HG03045 (cell line): ENCODE data around the gene ZNF524.
"Not testable (repeated sequence)": the region's sequence is repeated elsewhere in the genome, so short reads cannot be mapped to it uniquely, and the experiment has no call there.

Source experiments
- ATAC-seq: cut with Tn5 transposase; IDR thresholded peaks from one replicate; pipeline ENCODE4 v1.9.1; 2021; ENCODE audit warnings: mild to moderate bottlenecking, moderate library complexity; ENCODE audit not compliant: unreplicated experiment

ZNF524 gene, protein sequence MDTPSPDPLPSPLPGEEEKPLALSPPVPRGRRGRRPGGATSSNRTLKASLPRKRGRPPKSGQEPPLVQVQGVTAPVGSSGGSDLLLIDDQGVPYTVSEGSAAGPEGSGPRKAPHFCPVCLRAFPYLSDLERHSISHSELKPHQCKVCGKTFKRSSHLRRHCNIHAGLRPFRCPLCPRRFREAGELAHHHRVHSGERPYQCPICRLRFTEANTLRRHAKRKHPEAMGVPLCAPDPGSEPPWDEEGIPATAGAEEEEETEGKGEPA

DNA sequence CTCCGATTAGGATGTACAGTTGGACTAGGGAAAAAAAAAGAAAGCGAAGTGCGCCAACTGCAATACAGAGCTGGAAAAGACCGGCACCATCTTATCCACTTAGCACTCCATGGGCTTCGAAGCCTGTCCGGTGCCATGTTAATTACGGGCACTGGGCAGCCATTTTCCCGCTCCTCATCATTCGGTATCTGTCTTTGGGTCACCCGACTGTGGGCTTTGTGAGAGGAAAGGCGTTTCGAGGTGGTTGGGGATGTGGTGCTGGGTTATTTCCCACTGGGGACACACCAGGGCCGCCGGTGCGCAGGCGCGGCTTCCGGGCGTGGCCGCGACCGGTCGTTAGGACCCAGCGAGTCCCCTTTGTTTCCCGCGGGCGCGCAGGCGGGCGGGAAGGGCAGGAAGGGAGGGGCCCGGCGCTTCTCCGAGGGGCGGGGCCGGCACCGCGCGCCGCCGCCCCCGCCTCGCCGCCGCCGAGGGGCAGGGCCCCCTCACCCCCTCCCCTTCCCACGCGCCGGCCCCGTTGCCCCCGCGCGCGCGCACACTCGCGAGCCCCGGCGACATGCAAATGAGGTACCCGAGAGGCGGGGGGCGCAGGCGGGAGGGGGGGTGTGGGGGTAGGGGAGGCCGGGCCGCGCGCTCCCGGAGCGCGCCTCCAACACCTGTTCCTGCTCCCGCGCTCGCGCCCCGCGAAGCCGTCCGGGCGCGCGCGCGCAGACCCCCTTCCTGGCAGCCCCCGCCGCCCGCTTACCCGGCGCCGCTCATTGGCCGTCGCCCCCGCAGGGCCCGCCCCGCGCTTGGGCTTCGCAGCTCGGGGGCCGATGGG, at the start of gene ZNF524:
Gene ZNF524, plus strand, starts transcription at position 447 of the 820 bp plus-strand sequence. CDS start 1,825 bp downstream, outside the sequence.
- peak; percentile 36 for ATAC-seq

DNA sequence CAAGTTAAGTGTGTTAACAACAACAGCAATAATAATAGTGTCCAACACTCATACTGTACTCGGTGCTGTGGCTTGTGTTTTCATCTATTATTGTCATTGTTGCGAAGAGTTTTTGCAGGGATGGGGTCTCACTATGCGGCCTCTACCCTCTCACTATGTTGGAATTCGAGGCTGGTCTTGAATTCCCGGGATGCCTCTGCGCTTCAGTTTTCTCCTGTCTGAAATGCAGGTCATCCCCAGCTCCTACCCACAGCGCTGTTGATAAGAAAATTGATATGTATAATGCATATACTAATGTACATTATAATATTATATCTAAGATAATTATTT, 49.8 kb upstream of the ZNF524 start:
- ATAC-seq = no peak

DNA sequence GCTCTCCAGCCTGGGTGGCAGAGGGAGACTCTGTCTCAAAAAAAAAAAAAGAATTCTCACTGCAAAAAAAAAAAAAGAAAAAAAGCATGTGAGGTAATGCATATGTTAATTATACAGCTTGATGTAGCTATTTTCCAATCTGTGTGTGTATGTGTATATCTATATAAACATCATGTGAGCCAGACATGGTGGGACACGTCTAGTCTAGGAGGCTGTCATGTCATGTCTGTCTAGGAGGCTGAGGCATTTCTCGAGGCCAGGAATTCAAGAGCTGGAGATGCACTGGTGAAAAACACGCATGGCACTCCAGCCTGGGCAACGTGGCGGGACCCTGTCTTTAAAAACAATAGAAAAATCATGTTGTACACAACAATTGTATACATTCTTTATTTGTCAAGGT, 47.9 kb upstream of the ZNF524 start:
- ATAC-seq = no peak

DNA sequence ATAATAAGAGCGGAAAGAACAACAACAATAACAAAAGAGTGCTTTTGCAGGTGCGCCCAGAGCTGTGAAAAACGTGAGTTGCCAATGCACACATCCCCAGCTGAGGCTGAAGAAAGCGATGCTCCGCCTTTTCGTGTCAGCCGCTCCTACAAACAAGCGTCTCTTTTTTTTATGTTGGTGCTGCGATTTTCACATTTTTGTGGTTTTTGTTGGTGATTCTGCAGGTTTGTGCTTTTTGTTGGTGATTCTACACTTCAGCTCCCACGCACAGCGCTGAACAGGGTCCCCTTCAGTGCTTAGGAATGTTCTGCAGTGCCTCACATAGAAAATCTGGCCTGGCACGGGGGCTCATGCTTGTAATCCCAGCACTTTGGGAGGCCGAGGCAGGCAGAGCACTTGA, 47.5 kb upstream of the ZNF524 start:
- no peak for ATAC-seq

DNA sequence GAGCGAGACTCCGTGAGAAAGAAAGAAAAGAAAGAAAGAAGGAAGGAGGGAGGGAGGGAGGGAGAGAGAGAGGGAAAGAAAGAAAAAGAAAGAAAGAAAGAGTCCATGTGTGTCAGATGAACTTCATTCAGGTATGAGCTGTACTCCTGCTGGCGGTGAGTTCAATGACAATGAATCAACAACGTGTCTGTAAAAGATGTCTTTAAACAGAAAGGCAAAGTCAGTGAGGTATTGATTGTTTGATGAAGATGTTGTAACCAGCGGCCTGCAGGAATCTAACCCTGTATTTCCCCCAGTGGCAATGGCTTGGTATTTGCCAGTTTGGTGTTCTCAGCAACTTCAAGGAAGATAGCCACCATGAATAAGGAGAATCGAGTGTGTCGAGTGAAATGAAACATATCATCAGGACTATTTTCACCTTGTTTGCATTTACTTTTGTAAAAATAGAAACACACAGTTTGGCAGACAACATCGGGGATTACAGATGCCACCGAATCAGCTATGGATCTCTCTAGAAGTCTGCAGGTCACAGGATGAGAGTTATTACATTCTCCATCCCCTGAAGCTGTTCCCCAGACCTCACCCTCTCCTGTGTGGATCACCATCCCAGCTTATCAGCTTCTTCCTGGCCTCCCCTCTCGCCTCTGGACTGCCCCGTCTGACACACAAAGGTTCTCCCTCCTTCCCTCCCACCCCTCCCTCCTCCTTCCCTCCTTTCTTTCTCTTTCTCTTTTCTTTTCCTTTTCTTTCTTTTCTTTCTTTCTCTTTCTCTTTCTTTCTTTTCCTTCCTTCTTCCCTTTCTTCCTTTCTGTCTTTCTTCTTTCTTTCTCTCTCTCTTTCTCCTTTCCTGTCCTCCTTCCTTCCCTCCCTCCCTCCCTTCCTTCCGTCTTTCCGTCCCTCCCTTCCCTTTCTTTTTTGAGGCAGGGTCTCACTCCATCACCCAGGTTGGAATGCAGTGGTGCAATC, 46.6 kb upstream of the ZNF524 start:
- no peak for ATAC-seq

DNA sequence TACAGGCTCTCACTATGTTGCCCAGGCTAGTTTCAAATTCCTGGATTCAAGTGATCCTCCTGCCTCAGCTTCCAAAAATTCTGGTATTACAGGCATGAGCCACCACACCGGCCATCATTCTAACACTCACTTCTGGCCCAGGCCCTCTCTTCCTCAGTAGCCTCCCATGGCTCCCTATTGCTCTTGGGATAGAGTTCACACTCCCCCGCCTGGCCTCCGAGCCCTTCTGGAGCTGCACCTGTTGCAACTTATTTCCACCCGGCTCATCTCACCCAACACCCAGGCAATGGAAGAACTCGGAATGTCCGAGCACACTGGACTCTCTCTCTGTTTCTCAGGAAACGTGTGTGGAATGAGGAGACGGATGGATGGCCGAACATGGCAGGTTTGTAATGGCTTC, 45.8 kb upstream of the ZNF524 start:
- no peak for ATAC-seq

DNA sequence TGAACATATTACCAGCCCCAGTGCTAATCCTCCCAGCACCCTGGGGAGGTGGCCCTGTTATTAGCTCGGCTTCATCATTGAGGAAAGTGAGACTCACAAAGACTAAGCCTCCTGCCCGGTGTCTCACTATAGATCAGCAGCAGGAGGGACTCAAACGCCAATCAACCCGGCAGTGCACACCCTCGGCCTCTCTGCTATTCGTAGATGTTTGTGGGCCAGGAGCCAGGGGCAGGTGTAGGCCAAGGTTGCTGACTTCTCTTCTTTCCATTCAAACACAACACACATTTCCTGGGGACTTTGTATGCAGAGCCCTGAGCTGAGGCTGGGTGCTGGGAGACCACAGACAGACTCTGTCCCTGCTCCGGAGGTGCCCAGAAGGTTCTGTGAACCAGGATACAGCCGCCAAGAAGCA, 45.3 kb upstream of the ZNF524 start:
- no peak for ATAC-seq

DNA sequence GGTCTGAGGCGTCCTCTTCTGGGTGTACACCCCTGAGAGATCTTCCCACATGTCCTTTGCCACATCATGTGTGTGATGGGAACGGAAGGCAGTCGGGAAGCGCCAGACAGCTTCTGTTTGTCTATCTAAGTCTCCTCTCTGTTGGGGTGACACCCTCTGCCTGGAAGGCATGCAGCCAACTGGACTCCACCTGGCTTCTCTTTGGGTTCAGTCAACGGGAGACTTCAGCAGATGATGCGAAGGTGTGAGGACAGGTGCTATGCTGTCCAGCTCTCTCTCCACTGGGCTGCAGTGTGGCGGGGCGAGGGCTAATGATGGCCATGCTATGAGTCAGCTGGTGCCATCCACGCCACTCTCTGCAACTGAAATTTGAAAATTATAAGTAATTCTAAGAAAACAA, 40.4 kb upstream of the ZNF524 start:
- no peak for ATAC-seq

DNA sequence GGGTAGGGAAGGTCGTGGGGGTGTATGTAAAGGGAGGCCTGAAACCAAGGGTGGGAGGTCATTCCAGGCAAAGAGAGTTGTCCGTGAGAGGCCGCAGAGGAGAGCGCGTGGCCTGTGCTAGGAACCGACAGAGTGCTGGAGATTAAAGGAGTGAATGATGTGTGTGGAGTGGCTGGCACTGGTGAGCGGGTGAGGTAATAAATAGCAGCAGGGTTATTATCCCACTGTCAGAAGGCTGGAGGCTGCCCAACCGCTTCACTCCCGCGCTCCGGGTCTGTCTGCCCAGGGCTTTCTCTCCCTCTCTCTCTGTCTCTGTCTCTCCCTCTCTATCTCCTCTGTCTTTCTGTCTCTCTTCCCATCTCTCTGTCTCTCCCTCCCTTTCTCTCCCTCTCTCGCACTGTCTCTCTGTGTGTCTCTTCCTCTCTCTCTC, 36.8 kb upstream of the ZNF524 start:
- ATAC-seq = no peak

DNA sequence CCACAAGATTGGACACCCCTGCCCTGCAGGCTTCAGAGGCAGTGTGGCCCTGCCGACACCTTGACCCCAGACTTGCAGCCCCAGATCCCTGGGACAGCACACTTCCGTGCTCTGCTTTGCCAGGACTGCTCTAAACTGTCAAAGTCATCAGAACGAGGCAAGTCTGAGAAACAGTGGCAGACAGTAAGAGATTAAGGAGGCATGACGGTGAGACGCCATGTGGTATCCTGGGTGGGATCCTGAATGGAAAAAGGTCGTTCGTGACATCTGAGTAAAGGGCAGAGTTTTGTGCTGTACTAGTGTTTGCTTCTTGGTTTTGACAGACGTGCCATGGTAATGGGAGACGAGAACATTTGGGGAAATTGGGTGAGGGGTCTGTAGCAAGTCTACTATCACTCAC, 33.3 kb upstream of the ZNF524 start:
- no peak for ATAC-seq

DNA sequence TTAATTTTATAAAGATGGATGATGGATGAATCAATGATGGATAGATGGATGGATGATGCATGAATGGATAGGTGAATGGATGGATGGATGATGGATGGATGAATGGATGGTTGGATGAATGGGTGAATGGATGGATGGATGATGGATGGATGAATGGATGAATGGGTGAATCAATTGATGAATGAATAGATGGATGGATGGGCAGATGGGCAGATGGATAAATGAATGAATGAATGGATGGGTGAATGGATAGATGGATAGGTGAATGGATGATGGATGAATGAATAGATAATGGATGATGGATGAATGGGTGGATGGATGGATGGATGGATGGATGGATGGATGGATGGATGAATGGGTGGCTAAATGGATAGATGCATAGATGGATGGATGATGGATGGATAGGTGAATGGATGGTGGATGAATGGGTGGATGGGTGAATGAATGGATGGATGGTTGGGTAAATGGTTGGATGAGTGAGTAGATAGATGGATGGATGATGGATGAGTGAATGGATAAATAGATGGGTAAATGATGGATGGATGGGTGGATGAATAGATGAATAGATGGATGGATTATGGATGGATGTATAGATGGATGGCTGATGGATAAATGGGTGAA, 32.3 kb upstream of the ZNF524 start:
- ATAC-seq = no peak

DNA sequence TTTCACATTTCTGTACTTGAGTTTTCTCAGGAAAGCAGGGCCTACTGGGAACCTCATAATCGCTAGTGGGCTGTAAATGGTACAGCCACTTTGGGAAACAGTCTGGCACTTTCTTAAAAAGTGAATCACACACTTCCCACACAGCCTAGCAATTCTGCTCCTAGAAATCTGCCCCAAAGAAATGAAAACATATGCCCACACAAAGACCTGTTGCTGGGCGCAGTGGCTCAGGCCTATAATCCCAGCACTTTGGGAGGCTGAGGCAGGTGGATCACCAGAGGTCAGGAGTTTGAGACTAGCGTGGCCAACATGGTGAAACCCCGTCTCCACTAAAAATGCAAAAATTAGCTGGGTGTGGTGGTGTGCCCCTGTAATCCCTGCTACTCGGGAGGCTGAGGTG, 30.6 kb upstream of the ZNF524 start:
- not testable (repeated sequence) for ATAC-seq

DNA sequence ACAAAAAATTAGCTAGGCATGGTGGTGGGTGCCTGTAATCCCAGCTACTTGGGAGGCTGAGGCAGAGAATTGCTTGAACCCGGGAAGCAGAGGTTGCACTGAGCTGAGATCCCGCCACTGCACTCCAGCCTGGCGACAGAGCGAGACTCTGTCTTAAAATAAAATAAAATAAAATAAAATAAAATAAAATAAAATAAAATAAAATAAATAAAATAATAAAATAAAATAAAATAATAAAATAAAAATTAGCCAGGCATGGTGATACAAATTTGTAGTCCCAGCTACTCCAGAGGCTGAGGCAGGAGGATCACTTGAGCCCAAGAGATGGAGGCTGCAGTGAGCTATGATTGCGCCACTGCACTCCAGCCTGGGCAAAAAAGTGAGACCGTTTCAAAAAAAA, 26.2 kb upstream of the ZNF524 start:
- not testable (repeated sequence) for ATAC-seq

DNA sequence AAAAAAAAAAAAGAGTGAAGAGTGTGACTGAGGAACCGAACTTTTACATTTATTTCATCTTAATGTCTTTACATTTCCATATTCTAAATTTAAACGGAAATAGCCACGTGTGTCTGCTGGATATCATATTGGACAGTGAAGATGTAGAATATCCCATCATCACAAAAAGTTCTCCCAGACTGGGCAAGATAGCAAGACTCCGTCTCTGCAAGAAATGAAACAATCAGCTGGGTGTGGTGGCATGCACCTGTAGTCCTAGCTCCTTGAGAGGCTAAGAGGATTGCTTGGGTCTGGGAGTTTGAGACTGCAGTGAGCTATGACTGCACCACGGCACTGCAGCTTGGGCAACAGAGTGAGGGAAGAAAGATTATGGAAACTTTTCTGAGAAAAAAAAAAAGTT, 23.3 kb upstream of the ZNF524 start:
- ATAC-seq = no peak

DNA sequence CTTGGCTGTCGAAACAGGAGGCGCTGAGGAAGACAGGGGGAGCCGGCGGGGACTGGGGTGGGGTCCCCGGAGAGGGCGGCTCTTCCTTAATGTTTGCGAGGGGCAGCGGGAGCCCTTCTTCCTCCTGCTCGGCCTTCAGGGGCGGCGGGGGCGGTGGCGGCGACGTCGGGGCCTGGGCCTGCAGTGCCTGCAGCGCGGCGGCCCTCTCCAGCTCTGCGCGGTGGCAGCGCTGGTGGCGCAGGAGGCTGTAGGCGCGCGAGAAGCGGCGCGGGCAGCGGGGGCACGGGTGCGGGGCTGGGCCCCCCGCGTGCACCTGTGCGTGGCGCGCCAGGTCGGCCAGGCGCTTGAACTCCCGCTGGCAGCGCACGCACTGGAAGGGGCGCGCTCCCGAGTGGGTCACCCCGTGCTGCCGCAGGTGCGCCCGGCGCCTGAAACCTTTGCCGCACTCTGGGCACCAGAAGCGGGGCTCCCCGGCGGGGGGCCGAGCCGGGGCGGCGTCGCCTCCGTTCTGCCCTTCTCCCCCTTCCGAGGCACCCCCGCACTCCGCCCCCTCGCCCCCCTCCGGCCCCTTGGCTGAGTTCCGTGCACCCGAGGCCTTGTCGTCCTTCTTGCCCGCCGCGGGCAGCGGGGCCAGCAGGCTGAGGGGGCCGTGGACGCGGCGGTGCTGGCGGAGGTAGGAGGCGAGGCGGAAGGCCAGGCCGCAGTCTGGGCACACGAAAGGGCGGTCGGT, 21.9 kb upstream of the ZNF524 start:
- ATAC-seq = no peak

DNA sequence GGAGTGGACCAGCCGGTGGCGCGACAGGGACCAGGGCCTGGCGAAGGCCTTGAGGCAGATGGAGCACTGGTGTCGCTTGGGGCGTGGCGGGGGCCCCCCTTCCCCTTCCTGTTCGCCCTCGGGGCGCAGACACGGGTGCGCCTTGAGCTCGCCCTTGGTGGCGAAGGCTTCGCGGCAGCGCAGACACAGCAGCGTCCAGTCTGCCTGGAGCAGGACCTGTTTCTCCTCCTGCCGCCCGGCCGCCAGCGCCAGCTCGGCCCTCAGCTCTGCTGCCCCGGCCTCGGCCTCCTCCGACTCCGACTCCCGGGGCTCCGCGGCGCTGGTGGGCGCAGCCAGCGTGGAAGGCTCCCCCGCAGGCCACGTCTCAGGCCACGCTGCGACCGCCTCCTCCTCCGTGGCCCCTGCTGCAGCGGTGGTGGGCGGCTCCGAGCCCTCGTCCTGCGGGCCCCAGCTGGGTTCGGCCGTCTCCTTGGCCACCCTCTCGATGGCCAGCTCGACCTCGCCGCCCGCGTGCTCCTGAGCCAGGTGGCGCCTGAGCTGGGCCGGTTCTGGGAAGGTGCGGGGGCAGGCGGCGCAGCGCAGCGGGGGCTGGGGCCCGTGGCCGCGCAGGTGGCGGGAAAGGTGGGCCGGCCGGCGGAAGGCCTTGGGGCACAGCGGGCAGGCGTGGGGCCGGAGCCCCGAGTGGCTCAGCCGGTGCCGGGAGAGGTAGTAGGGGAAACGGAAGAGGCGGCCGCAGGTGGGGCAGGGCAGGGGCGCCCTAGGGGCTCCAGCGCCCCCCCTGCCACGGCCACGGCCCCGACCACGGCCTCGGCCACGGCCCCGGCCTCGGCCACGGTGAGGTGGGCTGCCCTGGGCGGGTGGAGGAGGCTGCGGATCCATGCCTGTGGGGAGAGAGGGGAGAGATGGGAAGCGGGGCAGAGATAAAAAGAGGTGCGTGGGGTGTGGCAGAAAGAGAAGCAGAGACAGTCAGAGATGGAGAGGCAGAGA, 21.0 kb upstream of the ZNF524 start:
- no peak for ATAC-seq

DNA sequence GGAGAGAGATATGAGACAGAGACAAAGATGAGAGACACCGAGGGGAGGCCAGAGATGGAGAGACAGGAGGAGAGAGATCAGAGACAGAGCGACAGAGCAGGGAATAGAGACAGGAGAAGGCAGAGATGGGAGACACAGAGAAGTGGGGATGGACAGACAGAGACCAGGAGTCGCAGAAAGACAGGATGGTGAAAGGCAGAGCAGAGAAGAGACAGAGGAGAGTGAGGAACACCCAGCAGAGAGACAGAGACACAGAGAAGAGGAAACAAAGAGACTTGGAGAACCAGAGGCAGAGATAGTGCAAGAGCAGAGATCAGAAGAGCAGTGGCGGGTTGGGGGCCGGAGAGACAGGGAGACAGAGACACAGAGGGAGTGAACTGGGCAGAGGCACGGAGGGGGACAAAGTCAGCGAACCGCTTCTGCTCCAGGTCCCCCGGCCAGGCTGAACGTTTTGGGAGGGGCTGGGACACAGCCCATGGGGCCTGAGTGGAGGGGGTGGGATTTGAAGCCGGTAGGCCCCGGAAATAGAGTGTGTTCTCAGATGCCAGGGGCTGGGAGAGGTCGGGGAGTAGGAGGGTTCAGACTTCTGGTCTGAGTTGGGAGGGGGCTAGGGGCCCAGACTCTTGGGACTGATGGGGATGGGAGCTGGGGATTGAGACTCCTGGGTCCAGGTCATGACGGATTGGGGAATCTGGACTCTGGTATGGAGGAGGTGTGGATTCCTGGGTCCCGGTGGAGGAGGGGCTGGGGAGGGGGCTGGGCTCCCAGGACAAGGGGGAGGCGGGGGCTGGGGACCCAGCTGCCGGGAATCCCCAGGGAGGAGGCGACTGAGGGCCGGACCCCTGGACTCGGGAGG, 20.1 kb upstream of the ZNF524 start:
- peak; percentile 25 for ATAC-seq

DNA sequence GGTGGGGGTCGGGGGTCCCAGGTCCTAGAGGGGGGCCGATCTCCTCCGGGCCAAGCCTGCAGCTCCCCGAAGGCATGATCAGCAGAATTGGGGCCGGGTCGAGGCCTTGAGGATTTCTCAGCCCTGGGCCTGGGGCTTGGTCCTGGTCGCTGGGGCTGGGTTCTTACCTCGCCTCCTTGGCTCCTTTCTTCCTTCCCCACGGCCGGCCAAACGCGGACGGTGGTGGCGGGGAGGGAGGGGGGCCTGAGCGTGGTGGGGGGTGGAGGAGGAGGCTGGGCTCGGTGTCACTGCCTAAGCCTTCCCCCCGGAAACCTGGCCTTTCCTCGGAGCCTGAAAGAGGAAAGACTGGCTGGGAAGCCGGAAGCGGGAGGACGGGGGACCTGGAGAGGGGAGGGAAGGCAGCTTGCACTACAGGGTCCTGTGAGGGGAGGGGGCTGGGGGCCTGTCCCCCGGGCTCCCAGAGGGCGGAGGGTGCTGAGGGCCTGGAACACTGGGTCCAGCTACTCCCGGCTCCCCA, 19.4 kb upstream of the ZNF524 start, which contains the start of gene ZNF579:
Gene ZNF579, minus strand, starts transcription at position 221 of the 517 bp plus-strand sequence. CDS start 1,209 bp downstream, outside the sequence.
- ATAC-seq = peak; percentile 37
